Measurements from ENCODE around the gene TPI1. TPM values are rescaled to one million over a fixed set of nuclear protein-coding genes. Genes with fewer than 3 reads are reported as not detected.

TPI1 gene
- total RNA-seq, 4 donors from 2014 or later = 363 to 700 (median 468) TPM

DNA sequence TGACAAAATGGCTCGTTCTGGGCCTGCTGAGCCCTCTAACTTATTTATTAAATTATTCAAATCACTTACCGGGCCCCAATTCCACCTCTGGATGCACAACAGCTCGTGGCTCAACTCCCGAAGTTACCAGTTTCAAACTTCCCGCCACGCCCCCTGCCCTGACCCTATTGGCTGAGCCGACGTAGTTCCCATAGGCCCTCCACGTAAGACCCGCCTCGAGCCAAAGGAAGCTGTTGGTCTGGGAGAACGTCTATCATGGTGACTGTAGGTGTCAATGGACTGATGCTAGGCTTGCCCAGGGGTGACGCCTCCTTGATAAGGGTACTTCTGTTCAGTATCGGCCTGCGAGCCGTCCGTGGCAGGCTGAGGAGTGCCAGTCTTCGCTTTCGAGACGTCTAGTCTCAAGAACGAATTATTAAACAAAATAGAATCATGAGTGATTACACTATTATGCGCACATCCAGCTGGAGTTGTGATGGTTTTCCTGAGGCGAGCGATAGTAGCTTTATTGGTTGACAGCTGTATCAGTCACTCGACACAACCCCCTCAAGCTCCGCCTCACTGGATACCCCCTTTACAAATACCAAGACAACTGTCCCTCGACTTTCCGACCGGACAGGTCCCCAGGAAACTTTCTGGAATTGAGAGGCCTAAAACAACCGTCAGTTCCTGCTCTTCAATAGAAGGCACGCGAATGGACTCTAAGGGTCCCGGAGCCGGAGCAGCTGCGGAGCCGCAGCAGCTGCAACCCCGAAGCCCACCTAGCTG, 16.0 kb upstream of the TPI1 start, which contains the start of gene CDCA3:
TSS of gene CDCA3 (minus strand) at position 134 of the 768 bp plus-strand sequence. CDS start 334 bp downstream, outside the sequence.
- H3K36me3 ChIP-seq = peaks cover 8 to 9% of the 10 kb centered on the region in 2 donors
- H3K4me3 ChIP-seq (replicated peaks in 1 of 3) = peak within 1 kb of the TSS; percentile 9 to 55 (median 24)
- peak within 1 kb of the TSS; percentile 76 to 96 (median 90) for H3K27ac ChIP-seq
- intact Hi-C loops (cut with DNase I) = no loop called here
- DNase-seq = peak; percentile 97
- peak in 1 of 2 donors; percentile 86 for TF ChIP-seq POLR2A (IDR thresholded peaks at IDR 0.05)
- TF ChIP-seq, protein P1, sequence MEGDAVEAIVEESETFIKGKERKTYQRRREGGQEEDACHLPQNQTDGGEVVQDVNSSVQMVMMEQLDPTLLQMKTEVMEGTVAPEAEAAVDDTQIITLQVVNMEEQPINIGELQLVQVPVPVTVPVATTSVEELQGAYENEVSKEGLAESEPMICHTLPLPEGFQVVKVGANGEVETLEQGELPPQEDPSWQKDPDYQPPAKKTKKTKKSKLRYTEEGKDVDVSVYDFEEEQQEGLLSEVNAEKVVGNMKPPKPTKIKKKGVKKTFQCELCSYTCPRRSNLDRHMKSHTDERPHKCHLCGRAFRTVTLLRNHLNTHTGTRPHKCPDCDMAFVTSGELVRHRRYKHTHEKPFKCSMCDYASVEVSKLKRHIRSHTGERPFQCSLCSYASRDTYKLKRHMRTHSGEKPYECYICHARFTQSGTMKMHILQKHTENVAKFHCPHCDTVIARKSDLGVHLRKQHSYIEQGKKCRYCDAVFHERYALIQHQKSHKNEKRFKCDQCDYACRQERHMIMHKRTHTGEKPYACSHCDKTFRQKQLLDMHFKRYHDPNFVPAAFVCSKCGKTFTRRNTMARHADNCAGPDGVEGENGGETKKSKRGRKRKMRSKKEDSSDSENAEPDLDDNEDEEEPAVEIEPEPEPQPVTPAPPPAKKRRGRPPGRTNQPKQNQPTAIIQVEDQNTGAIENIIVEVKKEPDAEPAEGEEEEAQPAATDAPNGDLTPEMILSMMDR (IDR thresholded peaks at IDR 0.05) = no peak
- H3K9me3 ChIP-seq = no peaks in the 10 kb centered on the region
- 0 to 1% methylated on average over 29 to 30 of the region's 37 CpGs for WGBS, 2 donors
- H3K27me3 ChIP-seq = no peaks in the 10 kb centered on the region
- H3K4me1 ChIP-seq = peaks cover 10 to 12% of the 10 kb centered on the region in 2 donors

DNA sequence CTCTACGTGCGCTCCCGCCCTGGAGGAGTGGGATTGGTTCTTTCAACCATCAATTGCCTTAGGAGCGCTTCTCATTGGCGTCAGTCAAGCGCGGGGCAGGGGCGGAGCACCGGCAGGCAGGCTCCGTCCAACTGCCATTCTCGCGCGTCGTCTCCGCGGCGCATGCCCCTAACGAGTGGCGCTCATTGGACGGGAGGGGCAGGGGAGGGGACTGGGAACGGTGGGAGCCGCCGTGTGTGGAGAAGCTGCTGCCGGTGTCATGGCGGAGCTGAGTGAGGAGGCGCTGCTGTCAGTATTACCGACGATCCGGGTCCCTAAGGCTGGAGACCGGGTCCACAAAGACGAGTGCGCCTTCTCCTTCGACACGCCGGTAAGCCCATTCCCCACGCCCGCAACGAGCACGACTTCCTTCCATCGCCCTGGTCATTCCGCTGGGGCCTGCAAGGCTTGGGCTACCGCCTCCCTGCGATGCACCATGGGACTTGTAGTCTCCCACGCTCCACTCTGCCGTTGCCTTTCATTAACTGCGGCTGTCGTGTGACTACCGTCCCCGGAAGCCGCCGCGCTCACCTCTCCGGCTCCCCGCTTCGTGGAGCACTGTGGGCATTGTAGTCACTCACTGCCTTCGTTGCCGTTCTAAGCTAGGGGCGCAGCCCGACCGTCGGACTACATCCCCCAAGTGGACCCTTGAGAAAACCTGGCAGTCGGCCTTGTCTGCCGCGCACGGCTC, 15.2 kb upstream of the TPI1 start, which contains the start of gene USP5:
TSS of gene USP5 (plus strand) at position 230 of the 730 bp plus-strand sequence. CDS start at position 260, 30 bp downstream.
- intact Hi-C loops (cut with DNase I) = no loop called here
- H3K9me3 ChIP-seq = no peaks in the 10 kb centered on the region
- WGBS, 2 donors = 0% methylated on average over 11 to 12 of the region's 65 CpGs
- DNase-seq = peak; percentile 100
- H3K27me3 ChIP-seq = no peaks in the 10 kb centered on the region
- peak within 1 kb of the TSS; percentile 9 to 55 (median 45) for H3K4me3 ChIP-seq (replicated peaks in 1 of 3)
- H3K27ac ChIP-seq = peak within 1 kb of the TSS; percentile 76 to 96 (median 90)
- peak in 1 of 2 donors; percentile 55 for TF ChIP-seq POLR2A (IDR thresholded peaks at IDR 0.05)
- TF ChIP-seq, protein P1 (IDR thresholded peaks at IDR 0.05) = no peak
- peaks cover 15 to 16% of the 10 kb centered on the region in 2 donors for H3K36me3 ChIP-seq
- H3K4me1 ChIP-seq = peaks cover 10 to 12% of the 10 kb centered on the region in 2 donors

DNA sequence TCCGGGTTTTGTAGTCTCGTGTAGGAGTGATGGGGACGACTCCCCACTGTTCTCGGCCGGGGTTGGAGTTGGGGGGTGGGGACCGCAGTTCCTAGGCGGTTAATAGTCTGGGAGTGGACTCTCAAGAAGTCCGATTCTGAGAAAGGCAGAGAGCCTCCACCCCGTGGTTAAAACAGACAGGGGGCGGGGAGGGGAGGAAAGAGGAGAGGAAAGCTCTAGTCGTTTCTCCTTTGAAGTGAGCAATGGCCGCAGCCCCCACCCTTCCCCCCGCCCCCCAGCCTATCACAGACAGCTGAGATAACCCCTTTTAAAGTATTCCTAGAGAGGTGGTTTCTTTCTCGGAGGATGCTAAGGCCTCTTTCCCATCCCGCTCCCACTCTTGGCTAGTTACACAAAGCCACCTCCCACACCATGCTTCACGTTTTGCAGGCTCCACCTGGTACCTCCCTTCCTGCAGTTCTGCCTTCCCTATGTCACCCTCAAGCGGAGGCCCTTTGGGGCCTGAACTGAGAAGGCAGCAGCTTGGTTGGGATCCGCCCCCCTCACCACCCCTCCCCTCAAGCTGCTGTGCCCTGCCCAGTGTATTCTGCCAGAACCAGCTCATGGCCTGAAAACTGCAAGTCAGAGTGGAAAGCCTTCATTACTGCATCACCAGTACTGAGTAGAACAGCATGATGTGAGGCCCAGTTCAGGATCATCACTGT, 14.5 kb upstream of the TPI1 start:
- peaks cover 21 to 23% of the 10 kb centered on the region in 2 donors for H3K36me3 ChIP-seq

DNA sequence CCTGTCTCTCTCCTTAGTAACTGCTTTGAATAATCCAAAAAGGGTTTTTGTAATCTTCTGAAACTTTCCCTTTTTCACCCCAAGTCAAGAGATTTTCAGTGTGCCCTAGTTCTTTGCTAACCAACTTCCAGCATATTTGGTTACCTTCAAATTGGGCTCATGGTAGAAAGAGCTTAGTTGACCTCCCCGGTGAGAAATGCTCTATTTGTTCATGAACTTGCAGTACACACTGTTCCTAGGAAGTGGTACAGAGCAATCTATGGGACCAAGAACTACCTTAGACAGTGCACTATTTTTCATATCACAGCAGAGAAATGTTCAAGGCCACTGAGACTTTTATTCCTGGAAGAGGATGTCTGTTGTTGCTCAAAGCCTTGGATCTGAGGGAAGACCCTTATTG, 13.7 kb upstream of the TPI1 start:
- H3K36me3 ChIP-seq = peaks cover 29 to 31% of the 10 kb centered on the region in 2 donors
- intact Hi-C loops (cut with DNase I) = no loop called here
- H3K9me3 ChIP-seq = no peaks in the 10 kb centered on the region
- no peaks in the 10 kb centered on the region for H3K27me3 ChIP-seq
- H3K4me1 ChIP-seq = peaks cover 10 to 12% of the 10 kb centered on the region in 2 donors
- no peak for DNase-seq
- TF ChIP-seq, protein P1 (IDR thresholded peaks at IDR 0.05) = no peak
- no peak for TF ChIP-seq POLR2A (IDR thresholded peaks at IDR 0.05)
- no peak overlapping the region for H3K4me3 ChIP-seq (replicated peaks in 1 of 3)
- 76 to 79% methylated on average over 1 of the region's 1 CpG for WGBS, 2 donors
- H3K27ac ChIP-seq = no peak overlapping the region

More for the DNA sequence above, 14.5 kb upstream of the TPI1 start:
- peak in 1 of 2 donors; percentile 33 for DNase-seq
- H3K4me3 ChIP-seq (replicated peaks in 1 of 3) = peak overlapping the region in 2 of 3 donors; percentile 45 to 55
- intact Hi-C loops (cut with DNase I) = no loop called here
- peak overlapping the region in 1 of 3 donors; percentile 96 for H3K27ac ChIP-seq
- no peaks in the 10 kb centered on the region for H3K27me3 ChIP-seq
- WGBS, 2 donors = 3% methylated on average over 14 to 18 of the region's 18 CpGs
- no peaks in the 10 kb centered on the region for H3K9me3 ChIP-seq
- H3K4me1 ChIP-seq = peaks cover 10 to 12% of the 10 kb centered on the region in 2 donors
- TF ChIP-seq, protein P1 (IDR thresholded peaks at IDR 0.05) = no peak

Measured in thyroid gland (tissue), 4 donors.